NCI-H146 (cell line): Measurements from ENCODE around the gene TTC32.

ENCODE experiments used
- DNase-seq: peaks from one replicate; lab custom pipeline; 2025; lab: John Stamatoyannopoulos, UW

TTC32 gene

GRCh38 chr2:19850056-19851050 lies 51.4 kb downstream of the TTC32 start:
- no peak for DNase-seq

- DNase-seq: no peak
Observed at GRCh38 chr2:19848952-19849351, 52.8 kb downstream of the TTC32 start.

GRCh38 chr2:19848029-19848750 lies 53.6 kb downstream of the TTC32 start:
- no peak for DNase-seq

GRCh38 chr2:19847486-19847885 lies 54.3 kb downstream of the TTC32 start:
- DNase-seq: no peak
